Daoy (cell line): ENCODE measurements around the gene PLXNA4. TPM values are rescaled to one million over a fixed set of nuclear protein-coding genes. Genes with fewer than 3 reads are reported as not detected.

Experiments
- DNase-seq: peaks from one replicate; pipeline ENCODE4 v3.0.0-alpha.2; 2015; ENCODE audit warnings: low read depth
- total RNA-seq: library from RNA; depleted of rRNA; stranded (reverse); fragments of >200 nt; shearing (Covaris generic); gene quantifications from 2 replicates; pipeline ENCODE4 v1.2.3, GENCODE V29; 2014

PLXNA4 gene
- total RNA-seq, 1 experiment from 2014 or later, result 0.69 TPM

- DNase-seq, result no peak
Observed at GRCh38 chr7:132388688-132389087, 187.6 kb downstream of the PLXNA4 start.

DNA sequence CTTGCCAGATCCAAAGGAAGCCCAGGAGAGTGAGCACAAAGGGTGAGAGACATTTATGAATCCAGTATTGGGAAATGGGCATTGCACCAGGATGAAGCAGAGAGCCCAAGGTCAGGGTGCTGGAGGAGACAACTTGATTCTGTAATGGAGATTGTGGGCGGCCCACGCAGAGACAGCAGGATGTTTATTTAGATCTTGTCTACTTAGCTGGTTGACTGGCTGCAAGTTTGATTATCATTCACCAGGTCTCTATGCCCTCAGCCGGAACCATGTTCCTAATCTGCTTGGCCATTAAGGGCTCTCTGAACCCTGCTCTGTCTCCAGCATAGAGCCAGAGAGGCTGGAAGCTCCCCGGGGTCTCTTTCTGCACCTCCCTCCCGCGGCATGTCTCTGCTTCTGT lies 188.7 kb downstream of the PLXNA4 start:
- no peak for DNase-seq

GRCh38 chr7:132386201-132386681 lies 190.0 kb downstream of the PLXNA4 start:
- DNase-seq, result peak; percentile 67

GRCh38 chr7:132383962-132384361 lies 192.3 kb downstream of the PLXNA4 start:
- DNase-seq, result no peak

- peak; percentile 32 for DNase-seq
Observed at GRCh38 chr7:132381742-132382472, 194.4 kb downstream of the PLXNA4 start.

GRCh38 chr7:132380059-132380458 lies 196.2 kb downstream of the PLXNA4 start:
- no peak for DNase-seq

DNA sequence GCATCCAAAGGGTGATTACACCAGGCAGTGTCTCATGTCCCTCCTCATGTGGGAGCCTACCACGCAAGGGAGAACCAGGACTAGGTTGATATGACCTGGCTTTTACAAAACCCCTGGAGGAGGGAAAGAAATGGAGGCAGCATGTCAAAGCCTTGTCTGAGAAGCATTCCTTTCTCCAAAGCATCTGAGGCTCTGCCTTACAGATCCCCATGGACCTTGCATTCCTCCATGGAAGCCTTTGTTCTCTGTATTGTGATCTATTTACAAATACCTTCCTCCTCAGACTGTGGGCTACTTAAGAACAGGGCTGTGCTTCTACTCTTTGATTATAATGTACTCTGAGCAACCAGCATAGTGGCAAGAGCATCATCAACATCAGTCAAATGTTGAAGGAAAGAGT lies 197.0 kb downstream of the PLXNA4 start:
- DNase-seq, result no peak

DNA sequence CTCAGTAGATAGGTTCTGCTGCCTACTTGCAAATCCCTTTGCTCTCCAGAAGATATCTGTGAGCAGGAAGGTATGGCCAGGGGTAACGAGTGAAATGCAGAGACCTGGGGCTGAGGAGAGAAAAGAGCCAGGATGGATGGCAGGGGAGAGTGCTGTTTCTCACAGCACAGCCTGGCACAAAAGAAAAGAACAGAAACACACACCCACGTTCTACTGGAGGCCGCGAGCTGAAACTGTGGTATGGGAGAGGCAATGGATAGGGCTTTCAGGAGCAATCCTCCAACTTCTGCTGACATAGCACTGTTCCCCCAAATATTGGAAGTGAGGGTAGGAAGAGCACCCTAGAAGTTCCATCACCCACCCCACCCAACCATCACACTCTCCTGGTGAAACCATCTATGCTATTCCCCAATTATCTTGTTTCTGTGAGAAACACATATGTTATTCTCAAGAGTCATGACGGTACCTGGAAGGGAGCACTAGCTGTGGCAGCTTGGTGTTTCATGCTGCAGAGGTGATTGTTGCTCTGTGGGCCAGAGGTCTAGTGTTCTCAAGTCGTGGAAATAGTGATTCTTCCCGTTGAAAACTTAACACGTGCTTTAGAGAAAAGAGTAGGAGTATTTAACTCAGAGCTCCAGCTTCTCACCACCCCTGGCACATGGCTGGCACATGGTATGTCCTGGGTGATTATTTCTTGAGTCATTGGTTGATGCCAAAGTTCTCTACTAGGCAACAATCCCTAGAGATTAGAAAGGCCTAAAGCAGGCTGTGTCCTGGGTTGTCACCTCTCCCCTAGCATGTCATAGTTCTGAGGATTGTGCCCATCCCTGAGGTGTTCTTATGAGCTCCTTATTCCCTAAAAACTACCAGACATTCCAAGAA lies 198.3 kb downstream of the PLXNA4 start:
- no peak for DNase-seq

GRCh38 chr7:132377015-132377414 lies 199.3 kb downstream of the PLXNA4 start:
- no peak for DNase-seq

GRCh38 chr7:132376361-132377013 lies 199.8 kb downstream of the PLXNA4 start:
- no peak for DNase-seq

DNA sequence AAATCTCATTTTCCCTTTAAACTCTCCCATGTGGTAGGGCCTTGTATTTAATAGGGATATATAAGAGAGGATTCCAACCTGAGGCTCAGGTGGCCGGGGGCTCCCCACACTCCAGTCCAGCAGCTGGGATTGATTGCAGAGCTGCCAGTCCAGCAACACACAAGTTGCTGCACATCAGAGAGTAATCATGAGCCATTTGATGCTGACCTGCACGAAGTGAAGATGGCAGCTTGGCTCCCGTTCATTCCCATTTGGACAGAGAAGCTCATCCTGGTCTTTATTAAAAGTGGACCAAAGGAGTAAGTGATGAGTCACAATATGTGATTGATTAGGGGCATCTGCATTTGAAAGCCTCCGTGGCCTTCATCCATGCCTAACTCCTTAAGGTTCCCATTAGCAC lies 202.4 kb downstream of the PLXNA4 start:
- no peak for DNase-seq

GRCh38 chr7:132373041-132373440 lies 203.2 kb downstream of the PLXNA4 start:
- no peak for DNase-seq

- DNase-seq, result no peak
Observed at GRCh38 chr7:132371948-132372347, 204.3 kb downstream of the PLXNA4 start.

DNA sequence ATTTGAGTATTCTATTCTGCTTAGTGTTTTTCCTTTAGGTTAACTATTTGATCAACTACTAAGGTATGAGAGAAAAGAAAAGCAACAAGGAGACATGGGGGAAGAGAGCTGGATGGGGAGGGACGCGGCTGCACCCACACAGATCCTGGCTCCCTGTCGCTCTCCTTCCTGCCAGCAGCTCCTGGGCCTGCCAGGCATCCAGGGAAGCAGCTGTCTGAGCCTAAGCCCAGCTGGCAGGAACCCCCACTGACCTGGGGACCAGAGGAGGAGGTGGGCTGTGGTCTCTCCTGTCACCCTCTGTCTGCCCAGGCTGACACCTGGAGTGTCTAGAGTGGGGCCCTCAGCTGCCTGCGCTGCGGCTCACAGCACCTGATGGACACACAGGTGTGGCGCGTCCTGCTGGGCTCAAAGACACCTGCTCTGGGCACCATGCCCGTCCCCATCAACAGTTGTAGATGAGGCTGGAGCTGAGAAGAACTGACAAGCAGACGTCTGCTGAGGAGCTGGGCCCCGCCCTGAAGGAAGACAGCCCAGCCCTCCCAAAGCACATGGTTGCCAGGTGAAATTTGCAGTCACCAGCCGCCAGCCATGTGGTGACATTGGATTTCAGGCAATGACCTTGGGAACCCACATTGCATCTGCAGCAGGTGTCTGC lies 207.9 kb downstream of the PLXNA4 start:
- no peak for DNase-seq

DNA sequence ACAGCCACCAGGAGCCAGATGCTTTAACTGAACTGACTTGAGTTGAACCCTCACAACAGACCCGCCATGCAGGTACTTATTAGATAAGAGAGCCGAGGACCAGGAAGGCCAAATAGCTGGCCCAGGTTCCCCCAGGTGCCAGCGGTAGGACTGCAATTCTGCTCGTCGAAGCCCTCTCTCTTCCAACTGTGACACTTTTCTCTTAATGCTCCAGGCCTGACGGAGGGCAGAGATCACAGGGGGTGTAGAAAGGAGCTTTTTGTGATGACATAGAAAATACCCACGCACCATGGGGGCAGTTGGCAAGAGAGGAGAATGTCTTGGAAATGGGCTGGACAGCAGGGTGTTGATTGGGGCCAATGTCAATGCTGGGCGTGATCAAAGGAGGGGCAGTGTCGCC lies 208.5 kb downstream of the PLXNA4 start:
- no peak for DNase-seq

DNA sequence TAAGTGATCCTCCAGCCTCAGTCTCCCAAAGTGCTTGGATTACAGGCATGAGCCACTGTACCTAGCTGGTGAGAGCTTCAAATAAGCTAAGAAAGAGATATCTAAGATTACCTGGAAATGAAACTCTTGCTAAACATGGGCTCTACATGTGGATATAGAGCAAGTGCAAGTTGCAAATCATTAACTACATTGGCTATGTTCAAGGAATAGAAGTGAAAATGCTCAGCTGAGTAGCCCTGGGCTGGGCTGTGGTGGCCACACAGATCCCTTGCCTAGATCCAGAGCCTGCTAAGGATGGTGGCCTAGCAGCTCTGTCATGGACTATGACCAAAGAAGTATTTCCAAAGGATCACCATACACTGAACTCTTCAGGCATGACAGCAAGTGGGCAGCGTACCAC lies 209.3 kb downstream of the PLXNA4 start:
- no peak for DNase-seq

GRCh38 chr7:132364226-132364625 lies 212.0 kb downstream of the PLXNA4 start:
- DNase-seq, result no peak

DNA sequence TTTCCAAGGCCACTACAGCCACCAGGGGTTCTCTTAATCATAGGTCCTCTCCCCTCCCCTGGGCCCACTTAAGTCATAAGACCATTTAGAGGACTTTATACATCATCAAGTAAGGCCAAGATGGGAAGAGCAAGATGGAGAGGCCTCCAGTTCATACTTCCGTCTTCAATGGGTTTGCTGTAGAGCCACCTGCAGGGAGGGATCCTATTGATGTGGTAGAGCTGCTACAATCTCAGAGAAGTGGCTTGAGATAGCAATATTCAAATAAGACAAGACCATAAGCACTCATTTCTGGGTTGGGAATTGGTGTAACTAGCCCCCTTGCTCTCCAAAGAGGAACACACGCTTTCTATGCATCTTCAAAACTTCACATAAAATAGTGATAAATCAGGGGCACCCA lies 214.2 kb downstream of the PLXNA4 start:
- no peak for DNase-seq

DNA sequence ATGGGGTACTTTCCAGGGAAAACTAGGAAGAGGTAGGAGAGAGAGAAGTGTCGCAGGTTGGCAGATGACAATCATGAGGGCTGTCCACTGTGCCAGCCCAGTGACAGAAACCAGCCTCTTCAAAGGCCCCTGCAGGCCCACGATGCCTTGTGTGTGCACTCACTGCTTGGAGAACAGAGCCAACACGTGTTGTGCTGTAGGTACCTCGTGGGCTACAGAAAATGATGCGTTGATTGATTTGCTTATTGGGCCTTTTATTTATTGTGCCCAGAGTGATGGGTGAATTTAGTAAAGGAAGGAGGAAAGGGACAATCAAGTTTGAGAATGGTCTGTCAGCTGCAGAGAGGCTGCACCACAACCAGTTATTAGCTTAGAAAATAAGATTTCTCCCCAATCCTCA lies 215.1 kb downstream of the PLXNA4 start:
- DNase-seq, result no peak

DNA sequence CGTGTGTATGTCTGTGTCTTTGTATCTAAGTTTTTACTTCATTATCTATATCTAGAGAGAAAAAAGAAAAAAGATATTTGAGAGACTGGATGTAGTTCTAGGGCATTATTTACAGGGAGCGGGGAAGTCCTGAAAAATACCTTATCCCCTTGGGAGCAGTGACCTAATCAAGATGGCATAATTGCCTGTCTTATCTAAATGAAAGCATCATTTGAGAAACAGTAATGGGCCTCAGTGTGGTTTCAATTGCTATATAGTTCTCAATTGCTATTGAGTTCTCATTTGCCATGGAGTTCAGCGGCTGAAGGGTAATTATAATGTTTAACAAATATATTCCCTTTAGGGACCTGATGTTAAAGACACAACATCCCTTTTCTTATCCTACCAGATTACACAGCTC lies 216.5 kb downstream of the PLXNA4 start:
- no peak for DNase-seq

DNA sequence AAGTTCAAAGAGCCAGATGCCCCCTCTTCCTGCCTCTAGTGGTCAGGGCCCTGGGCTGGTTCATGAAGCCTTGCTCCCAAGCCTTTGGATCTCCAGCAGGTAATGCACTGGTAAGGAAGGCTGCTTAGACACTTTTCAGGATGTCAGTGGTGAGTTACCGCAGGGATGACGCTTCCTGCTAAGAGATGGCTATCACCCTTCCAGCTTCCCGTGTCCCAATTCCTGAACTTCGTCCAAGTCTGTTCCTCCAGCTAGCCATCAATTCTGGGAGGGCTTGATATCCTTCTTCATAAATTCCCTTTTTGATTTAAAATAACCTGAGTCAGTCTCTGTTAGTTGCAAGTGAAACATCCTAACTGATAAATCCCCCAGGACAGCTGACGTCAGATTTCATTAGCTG lies 221.2 kb downstream of the PLXNA4 start:
- DNase-seq, result no peak

- DNase-seq, result no peak
Observed at GRCh38 chr7:132354527-132354926, 221.7 kb downstream of the PLXNA4 start.
